Tibial nerve (tissue), 4 donors: ENCODE measurements around the gene CDH20.
"Not testable (repeated sequence)": the region's sequence is repeated elsewhere in the genome, so short reads cannot be mapped to it uniquely, and the experiment has no call there.

Experiments
- CTCF ChIP-seq, 5 experiments: fragments of 200-600 bp in 3 of 5; fragments of 450-650 bp in 2 of 5; sonication (generic) in 3 of 5; IDR thresholded peaks; one replicate each; pipeline ENCODE4 v1.5.1; 2016 to 2019; ENCODE audit warnings: antibody characterized with exemption in 5 of 5, mild to moderate bottlenecking in 3 of 5, moderate library complexity in 2 of 5
- EP300 ChIP-seq, 2 donors: sonication (generic); formaldehyde crosslinking; IDR thresholded peaks; one replicate each; pipeline ENCODE4 v1.6.1; 2017; ENCODE audit warnings: antibody characterized with exemption in 2 of 2, mild to moderate bottlenecking in 1 of 2
- POLR2A ChIP-seq, 2 donors: fragments of 450-650 bp; IDR thresholded peaks; one replicate each; pipeline ENCODE4 v1.6.1; 2017; ENCODE audit warnings: antibody characterized with exemption in 2 of 2, mild to moderate bottlenecking in 2 of 2, moderate library complexity in 2 of 2

GRCh38 chr18:61369671-61370070, 36.4 kb downstream of the CDH20 start:
- not testable (repeated sequence) for TF ChIP-seq CTCF, POLR2A, EP300 (IDR thresholded peaks at IDR 0.05)
